ENCODE data around the gene SH2D6. TPM values are rescaled to one million over a fixed set of nuclear protein-coding genes. Genes with fewer than 3 reads are reported as not detected.

SH2D6 gene
- total and polyA plus RNA-seq, 9 of the 15 experiments (the other 6 are each of a cell fraction or from before 2014, with no cell fraction given), result 0.07 to 0.76 (median 0.33) TPM; not detected in 2

DNA sequence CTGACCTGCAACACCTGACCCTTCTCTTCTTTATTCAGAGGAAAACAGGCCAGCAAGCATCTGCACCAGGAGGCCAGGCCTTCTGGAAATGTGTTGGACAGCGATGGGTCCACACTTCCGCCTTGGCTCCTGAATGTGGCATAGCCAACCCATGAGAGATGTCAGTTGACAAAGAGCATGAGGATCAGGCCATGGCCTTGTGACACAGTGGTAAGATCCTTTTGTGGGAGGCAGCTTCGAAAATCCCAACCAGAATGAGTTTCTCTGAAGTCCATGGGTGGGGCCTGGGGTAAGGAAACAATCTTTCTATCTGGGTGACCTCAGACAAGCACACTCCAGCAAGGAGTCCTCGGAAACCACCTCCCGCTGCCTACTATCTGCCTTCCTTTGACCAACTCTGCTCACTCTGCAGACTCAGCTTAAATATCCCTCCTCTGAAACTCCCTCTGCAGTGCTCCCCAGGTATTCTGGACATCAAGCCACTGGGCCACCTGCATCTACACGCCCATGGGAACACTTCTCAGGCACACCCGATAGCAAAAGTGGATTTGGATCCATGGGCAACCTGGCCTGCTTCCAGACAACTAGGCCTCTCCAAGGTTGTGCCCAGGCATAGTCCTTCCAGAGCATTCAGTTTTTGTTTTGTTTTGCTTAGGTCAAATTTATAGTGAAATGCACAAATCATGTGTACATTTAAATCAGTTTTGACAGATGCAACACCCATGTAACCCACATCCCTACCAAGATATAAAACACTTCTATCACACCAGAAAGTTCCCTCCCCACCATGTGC is 3.6 kb upstream of the SH2D6 start (continued):
- no peak for TF ChIP-seq CTCFL (IDR thresholded peaks at IDR 0.05; ENCODE audit: borderline replicate concordance, insufficient read depth, low read depth, low read length, poor library complexity, severe bottlenecking)
- TF ChIP-seq ZNF165 (CRISPR knock-in tag; IDR thresholded peaks at IDR 0.05; ENCODE audit: borderline replicate concordance), result no peak
- TF ChIP-seq KAT2B (IDR thresholded peaks at IDR 0.05; ENCODE audit: low read depth, low read length), result no peak
- no peak for TF ChIP-seq HOXB6 (CRISPR knock-in tag; IDR thresholded peaks at IDR 0.05; ENCODE audit: borderline replicate concordance)
- peak; percentile 39; the same call in 1 of the 2 replicates for TF ChIP-seq MIER1 (IDR thresholded peaks at IDR 0.05; ENCODE audit: low read depth)
- TF ChIP-seq SMAD1 (IDR thresholded peaks at IDR 0.05; ENCODE audit: low read depth, low read length, partially characterized antibody), result no peak
- TF ChIP-seq KDM5B (IDR thresholded peaks at IDR 0.05; ENCODE audit: insufficient replicate concordance, low read depth, low read length), result no peak
- 0 out of 2 replicates have a peak, but pooled peaks have one; percentile 68 for TF ChIP-seq ZNF511 (CRISPR knock-in tag; IDR thresholded peaks at IDR 0.05)
- no peak for TF ChIP-seq TEAD1 (CRISPR knock-in tag; IDR thresholded peaks at IDR 0.05)
- no peak for TF ChIP-seq COPS2 (conservative IDR thresholded peaks at IDR 0.05)
- TF ChIP-seq EP400 (IDR thresholded peaks at IDR 0.05), result no peak
- no peak for TF ChIP-seq NCOR1 (IDR thresholded peaks at IDR 0.05)
- TF ChIP-seq, protein P1, sequence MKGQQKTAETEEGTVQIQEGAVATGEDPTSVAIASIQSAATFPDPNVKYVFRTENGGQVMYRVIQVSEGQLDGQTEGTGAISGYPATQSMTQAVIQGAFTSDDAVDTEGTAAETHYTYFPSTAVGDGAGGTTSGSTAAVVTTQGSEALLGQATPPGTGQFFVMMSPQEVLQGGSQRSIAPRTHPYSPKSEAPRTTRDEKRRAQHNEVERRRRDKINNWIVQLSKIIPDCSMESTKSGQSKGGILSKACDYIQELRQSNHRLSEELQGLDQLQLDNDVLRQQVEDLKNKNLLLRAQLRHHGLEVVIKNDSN (CRISPR knock-in tag; IDR thresholded peaks at IDR 0.05), result no peak
- TF ChIP-seq E2F4 (CRISPR knock-in tag; IDR thresholded peaks at IDR 0.05; ENCODE audit: low read depth), result no peak
- TF ChIP-seq ZNF140 (CRISPR knock-in tag; IDR thresholded peaks at IDR 0.05), result no peak
- no peak for TF ChIP-seq RNF2 (IDR thresholded peaks at IDR 0.05)
- peak; percentile 5; the same call in 1 of the 2 replicates for TF ChIP-seq BHLHE40 (IDR thresholded peaks at IDR 0.05; ENCODE audit: low read length)
- 0 out of 2 replicates have a peak, but pooled peaks have one; percentile 8 for TF ChIP-seq HINFP (tag; conservative IDR thresholded peaks at IDR 0.05; ENCODE audit: low read depth)
- TF ChIP-seq SMAD4 (CRISPR knock-in tag; conservative IDR thresholded peaks at IDR 0.05), result no peak
- no peak for TF ChIP-seq ZBTB34 (CRISPR knock-in tag; IDR thresholded peaks at IDR 0.05)

Data from K562 (cell line).